HepG2 (cell line): ENCODE data around the gene WNT3A. TPM values are rescaled to one million over a fixed set of nuclear protein-coding genes. Genes with fewer than 3 reads are reported as not detected.

Experiments
- ATAC-seq: fragments of 200-7000 bp; cut with Tn5 transposase; 3 replicates; pipeline ENCODE4 v1.9.1; 2020; ENCODE audit warnings: mild to moderate bottlenecking, moderate library complexity
- BruUV-seq: library from RNA; stranded (reverse); fragments of 400-500 nt; replicated peaks from 2 replicates; lab custom pipeline; 2021; lab: Mats Ljungman, UMichigan
- CTCF ChIA-PET: fragments of 300-600 bp; formaldehyde crosslinking; extraction: SDS; loops from one replicate; lab custom pipeline; 2021; ENCODE audit warnings: low total read pairs, inconsistent platforms, low intra/inter-chr PET ratio; lab: Yijun Ruan, JAX
- POLR2A ChIA-PET: fragments of 350-600 bp; sonication (Branson Sonifier 250); formaldehyde crosslinking; loops from one replicate; lab custom pipeline; 2020; ENCODE audit warnings: antibody characterized with exemption, inconsistent platforms; lab: Yijun Ruan, JAX
- DNase-seq: peaks from one replicate; pipeline ENCODE4 v3.0.0-alpha.2; 2015; ENCODE audit warnings: low spot score
- FAIRE-seq: peaks from 3 replicates; lab custom pipeline; 2011; peaks lifted over from hg19 to GRCh38; lab: Jason Lieb, UNC
- H2AFZ ChIP-seq: one replicate; pipeline ENCODE4 v1.6.1; 2011; ENCODE audit warnings: low read length, inconsistent platforms
- H3K27ac ChIP-seq: fragments of 300-600 bp; 3 replicates; pipeline ENCODE4 v1.8.0; 2011; ENCODE audit warnings: mixed run types, mild to moderate bottlenecking, mixed read lengths, low read length, inconsistent platforms; ENCODE audit not compliant: insufficient read depth; ENCODE audit errors: extremely low read length
- H3K27me3 ChIP-seq, 2 experiments: fragments of 200-600 bp in 1 of 2; 2 replicates in 1 of 2; 3 replicates in 1 of 2; pipeline versions ENCODE4 v1.6.0 to v1.8.0; 2011; ENCODE audit warnings: low read length in 2 of 2, mild to moderate bottlenecking in 2 of 2, moderate library complexity in 2 of 2, inconsistent platforms in 1 of 2; ENCODE audit not compliant: insufficient read depth in 2 of 2, control insufficient read depth in 1 of 2
- H3K36me3 ChIP-seq, 2 experiments: fragments of 200-600 bp in 1 of 2; replicated peaks in 1 of 2; 2 replicates in 1 of 2; 3 replicates in 1 of 2; pipeline versions ENCODE4 v1.5.1 to v1.8.0; 2011; ENCODE audit warnings: low read length in 2 of 2, inconsistent platforms in 1 of 2; ENCODE audit not compliant: insufficient read depth in 2 of 2, control insufficient read depth in 1 of 2
- H3K4me1 ChIP-seq: 2 replicates; pipeline ENCODE4 v1.5.1; 2012; ENCODE audit warnings: low read length, inconsistent platforms; ENCODE audit not compliant: insufficient read depth
- H3K4me2 ChIP-seq: 2 replicates; pipeline ENCODE4 v1.6.0; 2011; ENCODE audit warnings: low read depth, low read length, inconsistent platforms
- H3K4me3 ChIP-seq, 3 experiments: fragments of 200-600 bp in 1 of 3; sonication (generic), shearing (Covaris generic) in 1 of 3; replicated peaks in 1 of 3; 2 replicates each; pipeline ENCODE4 v1.5.1; 2011 to 2016; ENCODE audit warnings: low read length in 3 of 3, inconsistent platforms in 2 of 3, low read depth in 2 of 3, mild to moderate bottlenecking in 2 of 3, control low read depth in 1 of 3, mixed read lengths in 1 of 3; ENCODE audit not compliant: insufficient read depth in 1 of 3
- H3K79me2 ChIP-seq: one replicate; pipeline ENCODE4 v1.6.1; 2011; ENCODE audit warnings: low read length, inconsistent platforms; ENCODE audit not compliant: insufficient read depth
- H3K9ac ChIP-seq: 2 replicates; pipeline ENCODE4 v1.6.0; 2011; ENCODE audit warnings: mild to moderate bottlenecking, low read depth, low read length, inconsistent platforms; ENCODE audit not compliant: insufficient read depth
- H3K9me3 ChIP-seq: 2 replicates; pipeline ENCODE4 v1.5.1; 2012; ENCODE audit warnings: mild to moderate bottlenecking, low read length
- H4K20me1 ChIP-seq: 2 replicates; pipeline ENCODE4 v1.6.0; 2011; ENCODE audit warnings: inconsistent platforms, mild to moderate bottlenecking, low read length, moderate library complexity; ENCODE audit not compliant: insufficient read depth
- BRF2 ChIP-seq: sonication (generic); formaldehyde crosslinking; IDR thresholded peaks from 2 replicates; pipeline ENCODE4 v1.8.1; 2022; ENCODE audit warnings: mild to moderate bottlenecking, missing genetic modification reagents
- GABPB1 ChIP-seq: IDR thresholded peaks from 2 replicates; pipeline ENCODE4 v1.6.1; 2016; ENCODE audit warnings: mild to moderate bottlenecking, missing genetic modification reagents, moderate library complexity, missing compliant biosample characterization
- HNRNPL ChIP-seq: fragments of 200-400 bp; formaldehyde crosslinking; IDR thresholded peaks from 2 replicates; pipeline ENCODE4 v1.6.1; 2017; ENCODE audit warnings: mild to moderate bottlenecking, low read depth, low read length
- KDM1A ChIP-seq: IDR thresholded peaks from 2 replicates; pipeline ENCODE4 v1.6.1; 2016; ENCODE audit warnings: missing compliant biosample characterization
- PCBP2 ChIP-seq: fragments of 200-400 bp; formaldehyde crosslinking; optimal IDR thresholded peaks from 2 replicates; pipeline ENCODE3; 2018; ENCODE audit warnings: low read length, low read depth; ENCODE audit not compliant: poor library complexity, severe bottlenecking
- RAD21 ChIP-seq: fragments of 450-650 bp; formaldehyde crosslinking; IDR thresholded peaks from 2 replicates; pipeline ENCODE4 v1.5.0; 2020; ENCODE audit warnings: mild to moderate bottlenecking
- RBM39 ChIP-seq: fragments of 200-400 bp; formaldehyde crosslinking; IDR thresholded peaks from one replicate; pipeline ENCODE4 v1.6.1; 2018; ENCODE audit warnings: antibody characterized with exemption, mild to moderate bottlenecking, low read depth, low read length; ENCODE audit not compliant: poor library complexity, severe bottlenecking
- RFX5 ChIP-seq: IDR thresholded peaks from 2 replicates; pipeline ENCODE4 v1.6.1; 2011; ENCODE audit warnings: low read depth, low read length, improper control_type of control experiment
- SMARCE1 ChIP-seq: fragments of 450-650 bp; IDR thresholded peaks from 2 replicates; pipeline ENCODE4 v1.6.1; 2017; ENCODE audit warnings: borderline replicate concordance
- ZBTB2 ChIP-seq: sonication (generic); formaldehyde crosslinking; IDR thresholded peaks from 2 replicates; pipeline ENCODE4 v1.8.0; 2022; ENCODE audit warnings: low read depth, missing genetic modification reagents
- ZFYVE20 ChIP-seq: sonication (generic); formaldehyde crosslinking; IDR thresholded peaks from 2 replicates; pipeline ENCODE4 v1.8.0; 2023; ENCODE audit warnings: low read depth, mild to moderate bottlenecking, moderate library complexity, missing genetic modification reagents, borderline replicate concordance
- ZNF367 ChIP-seq: sonication (generic); formaldehyde crosslinking; IDR thresholded peaks from 2 replicates; pipeline ENCODE4 v1.4.0; 2020; ENCODE audit warnings: missing genetic modification reagents, borderline replicate concordance
- ZNF501 ChIP-seq: sonication (generic); formaldehyde crosslinking; IDR thresholded peaks from 2 replicates; pipeline ENCODE4 v1.5.1; 2020; ENCODE audit warnings: mild to moderate bottlenecking, moderate library complexity, missing genetic modification reagents
- ZNF513 ChIP-seq: sonication (generic); formaldehyde crosslinking; conservative IDR thresholded peaks from 2 replicates; pipeline ENCODE4 v1.5.0; 2020; ENCODE audit warnings: missing genetic modification reagents
- ZNF652 ChIP-seq: IDR thresholded peaks from 2 replicates; pipeline ENCODE4 v1.6.1; 2016; ENCODE audit warnings: low read depth, borderline replicate concordance
- ZNF724P ChIP-seq: sonication (generic); formaldehyde crosslinking; IDR thresholded peaks from 2 replicates; pipeline ENCODE4 v1.8.0; 2022; ENCODE audit warnings: missing genetic modification reagents, borderline replicate concordance
- WGBS: methylation state at CpG from one replicate; pipeline ENCODE4 v1.1.6; 2017; ENCODE audit warnings: low lambda C conversion rate; 5-methylcytosine and 5-hydroxymethylcytosine counted together
- in situ Hi-C: cut with HindIII; loops from 2 replicates; pipeline ENCODE4 v1.10.0; 2017; ENCODE audit warnings: low pct_unique_long_range_greater_than_20kb; ENCODE audit not compliant: extremely low pct_ligation_motif_present
- intact Hi-C: fragments of 100-400 bp; cut with micrococcal nuclease; formaldehyde crosslinking; loops from one replicate; pipeline ENCODE4 v1.10.0; 2022; ENCODE audit not compliant: unreplicated experiment
- polyA plus RNA-seq, 8 experiments: library from polyadenylated mRNA; depleted of rRNA in 3 of 8; stranded (reverse) in 7 of 8; unstranded in 1 of 8; fragments of >200 nt; fragmentation: Illumina TruSeq in 4 of 8; extraction: Trizol in 4 of 8; gene quantifications; 2 replicates each; pipeline versions ENCODE4 v1.2.1 to v1.2.3, GENCODE V29; 2011 to 2016; ENCODE audit warnings: low read depth in 4 of 8, missing spikeins in 1 of 8, mixed read lengths in 1 of 8; ENCODE audit not compliant: insufficient read depth in 1 of 8
- total RNA-seq, 5 experiments: library from RNA; depleted of rRNA; stranded (reverse); fragments of >200 nt; fragmentation: Illumina TruSeq; extraction: Trizol; gene quantifications; 2 replicates each; pipeline ENCODE4 v1.2.3, GENCODE V29; 2016; ENCODE audit warnings: low read depth in 1 of 5

WNT3A gene
- total and polyA plus RNA-seq, 2 of the 13 experiments (the other 11 are each of a cell fraction or from before 2014, with no cell fraction given), result not detected

GRCh38 chr1:228062812-228063211, 56.0 kb downstream of the WNT3A start:
- intact Hi-C loops, result no loop called here
- no peaks in the 10 kb centered on the region for H3K4me1 ChIP-seq
- no peaks in the 10 kb centered on the region for H3K36me3 ChIP-seq
- no peak overlapping the region for H3K4me2 ChIP-seq
- CTCF ChIA-PET, result no interaction called here
- H3K4me3 ChIP-seq, result no peak overlapping the region
- H3K9me3 ChIP-seq, result no peaks in the 10 kb centered on the region
- POLR2A ChIA-PET, result no interaction called here
- no peaks in the 10 kb centered on the region for H4K20me1 ChIP-seq
- FAIRE-seq, result no peak
- TF ChIP-seq ZFYVE20 (CRISPR knock-in tag) (no peak), ZNF367 (no peak), ZBTB2 (no peak), RBM39 (no peak), ZNF652 (CRISPR knock-in tag) (no peak), HNRNPL (no peak), ZNF513 (CRISPR knock-in tag) (no peak), ZNF724P (CRISPR knock-in tag) (no peak), SMARCE1 (no peak), GABPB1 (no peak), PCBP2 (no peak), RFX5 (no peak), ZNF501 (CRISPR knock-in tag) (no peak), RAD21 (CRISPR knock-in tag) (no peak), KDM1A (CRISPR knock-in tag) (no peak), BRF2 (no peak)
- TF ChIP-seq, all 625 proteins: peak for 0
- H3K79me2 ChIP-seq, result no peaks in the 10 kb centered on the region
- no peak for DNase-seq
- no peak overlapping the region for H2AFZ ChIP-seq
- H3K9ac ChIP-seq, result no peak overlapping the region
- 8% methylated on average over 4 of the region's 4 CpGs for whole genome bisulfite sequencing
- no TSS peak for BruUV-seq
- H3K27me3 ChIP-seq, result peaks cover 8 to 45% of the 10 kb centered on the region in 2 experiments; a peak in 4 of 5 replicates
- peak; percentile 52 for ATAC-seq
- in situ Hi-C loops, result no loop called here
- H3K27ac ChIP-seq, result no peak overlapping the region
